GM19438 (cell line): ENCODE measurements around the gene HIPK1.

Source experiments
- ATAC-seq: cut with Tn5 transposase; IDR thresholded peaks from one replicate; pipeline ENCODE4 v1.9.1; 2021; ENCODE audit warnings: low read depth; ENCODE audit not compliant: unreplicated experiment

The HIPK1 gene

GRCh38 chr1:113928941-113929749, at the start of gene HIPK1:
Gene HIPK1 (plus strand): TSS chr1:113929324.
- peak; percentile 54 for ATAC-seq

- ATAC-seq, result no peak
These were observed 49.4 kb upstream of the HIPK1 start for GRCh38 chr1:113879739-113880038.

- no peak for ATAC-seq
These were observed 47.5 kb upstream of the HIPK1 start for GRCh38 chr1:113881661-113882060.

GRCh38 chr1:113886417-113887401, 42.4 kb upstream of the HIPK1 start:
- no peak for ATAC-seq

- ATAC-seq, result no peak
These were observed 41.5 kb upstream of the HIPK1 start, which contains the start of gene BCL2L15 for GRCh38 chr1:113887402-113888175. Gene BCL2L15 (minus strand): TSS chr1:113887581. CDS start chr1:113887375, 206 bp downstream.

- ATAC-seq, result no peak
These were observed 38.3 kb upstream of the HIPK1 start for GRCh38 chr1:113890816-113891215.

GRCh38 chr1:113891631-113892220, 37.4 kb upstream of the HIPK1 start:
- ATAC-seq, result no peak

GRCh38 chr1:113893267-113893666, 35.9 kb upstream of the HIPK1 start:
- ATAC-seq, result no peak

GRCh38 chr1:113895098-113895497, 34.0 kb upstream of the HIPK1 start:
- no peak for ATAC-seq

GRCh38 chr1:113895961-113896360, 33.2 kb upstream of the HIPK1 start:
- no peak for ATAC-seq

- no peak for ATAC-seq
These were observed 30.8 kb upstream of the HIPK1 start for GRCh38 chr1:113898241-113898814.

- no peak for ATAC-seq
These were observed 30.0 kb upstream of the HIPK1 start for GRCh38 chr1:113899111-113899510.

GRCh38 chr1:113901191-113901590, 27.9 kb upstream of the HIPK1 start:
- no peak for ATAC-seq

GRCh38 chr1:113903501-113904292, 25.4 kb upstream of the HIPK1 start:
- ATAC-seq, result no peak

GRCh38 chr1:113904293-113904673, 24.8 kb upstream of the HIPK1 start:
- peak; percentile 28 for ATAC-seq

GRCh38 chr1:113904674-113905434, 24.3 kb upstream of the HIPK1 start, which contains the start of the genes AP4B1 and DCLRE1B:
Gene AP4B1 (minus strand): TSS chr1:113904799. CDS start chr1:113904717, 82 bp downstream.
Gene DCLRE1B (plus strand): TSS chr1:113905326. CDS start chr1:113905587, 261 bp downstream.
- ATAC-seq, result peak; percentile 90

- peak; percentile 4 for ATAC-seq
These were observed 23.7 kb upstream of the HIPK1 start for GRCh38 chr1:113905435-113905861.
